H1 (cell line): ENCODE measurements around the gene AGAP3. TPM values are rescaled to one million over a fixed set of nuclear protein-coding genes. Genes with fewer than 3 reads are reported as not detected.

ENCODE experiments used
- CHD1 ChIP-seq: IDR thresholded peaks from 2 replicates; pipeline ENCODE4 v1.6.1; 2012; ENCODE audit warnings: low read depth, low read length, improper control_type of control experiment
- CREB1 ChIP-seq: IDR thresholded peaks from 2 replicates; pipeline ENCODE4 v1.6.1; 2012; ENCODE audit warnings: inconsistent platforms
- CTBP2 ChIP-seq: IDR thresholded peaks from 2 replicates; pipeline ENCODE4 v1.7.0; 2011; ENCODE audit warnings: borderline replicate concordance, mild to moderate bottlenecking, moderate library complexity, mixed read lengths, low read length; ENCODE audit not compliant: insufficient read depth, insufficient read length
- EGR1 ChIP-seq: IDR thresholded peaks from 2 replicates; pipeline ENCODE4 v1.6.1; 2011; ENCODE audit warnings: low read depth, low read length, borderline replicate concordance
- GABPA ChIP-seq: IDR thresholded peaks from 2 replicates; pipeline ENCODE4 v1.6.1; 2011; ENCODE audit warnings: mild to moderate bottlenecking, low read length, moderate library complexity, borderline replicate concordance; ENCODE audit not compliant: insufficient read depth
- GTF2F1 ChIP-seq: IDR thresholded peaks from 2 replicates; pipeline ENCODE4 v1.6.1; 2012; ENCODE audit warnings: low read depth, low read length, improper control_type of control experiment, borderline replicate concordance
- KDM4A ChIP-seq: IDR thresholded peaks from one replicate; pipeline ENCODE4 v1.7.1; 2012; ENCODE audit warnings: low read depth, mild to moderate bottlenecking, moderate library complexity, low read length, inconsistent platforms; ENCODE audit not compliant: severe bottlenecking
- KDM5A ChIP-seq: fragments of 200-600 bp; IDR thresholded peaks from 2 replicates; pipeline ENCODE4 v1.7.1; 2012; ENCODE audit warnings: mild to moderate bottlenecking, low read length, inconsistent platforms, mixed read lengths
- POLR2A ChIP-seq, 2 experiments: IDR thresholded peaks; 1 replicate in 1 of 2; 2 replicates in 1 of 2; pipeline ENCODE4 v1.6.1; 2011; ENCODE audit warnings: low read depth in 2 of 2, low read length in 2 of 2, mild to moderate bottlenecking in 2 of 2; ENCODE audit errors: control extremely low read depth in 1 of 2
- SIX5 ChIP-seq: IDR thresholded peaks from 2 replicates; pipeline ENCODE4 v1.6.1; 2011; ENCODE audit warnings: mild to moderate bottlenecking, low read depth, low read length
- SP2 ChIP-seq: IDR thresholded peaks from 2 replicates; pipeline ENCODE4 v1.6.1; 2012; ENCODE audit warnings: mild to moderate bottlenecking, low read length, inconsistent platforms
- SRF ChIP-seq: IDR thresholded peaks from 2 replicates; pipeline ENCODE4 v1.6.1; 2011; ENCODE audit warnings: mild to moderate bottlenecking, low read depth, low read length, moderate library complexity
- SUZ12 ChIP-seq: fragments of 200-600 bp; sonication (generic); IDR thresholded peaks from 2 replicates; pipeline ENCODE4 v1.6.1; 2012; ENCODE audit warnings: mild to moderate bottlenecking, inconsistent platforms, low read length, moderate library complexity, mixed read lengths
- polyA plus RNA-seq, 7 experiments: library from polyadenylated mRNA; depleted of rRNA in 3 of 7; stranded (reverse) in 5 of 7; unstranded in 2 of 7; fragments of >200 nt in 5 of 7; fragments of 200-250 nt in 2 of 7; gene quantifications; 1 replicate in 5 of 7; 2 replicates in 1 of 7; 4 replicates in 1 of 7; pipeline versions ENCODE4 v1.2.1 to v1.2.3, GENCODE V29; 2011 to 2013; ENCODE audit warnings: missing spikeins in 2 of 7, mixed read lengths in 2 of 7
- total RNA-seq: library from RNA; stranded (reverse); fragmentation: NEBNext Ultra II Directional; extraction: Animal tissue kit (Norgen Biotek cat#: 25700); gene quantifications from 2 replicates; pipeline ENCODE4 v1.2.1, GENCODE V29; 2021
- TF ChIP-seq, protein P1 (sequence below): IDR thresholded peaks from 2 replicates; pipeline ENCODE4 v1.6.1; 2011; ENCODE audit warnings: low read depth, mild to moderate bottlenecking, low read length; ENCODE audit not compliant: insufficient read depth

AGAP3 gene
- total and polyA plus RNA-seq, 2 of the 8 experiments (the other 6 are each of a cell fraction or from before 2014, with no cell fraction given): 66.4 to 120 TPM

DNA sequence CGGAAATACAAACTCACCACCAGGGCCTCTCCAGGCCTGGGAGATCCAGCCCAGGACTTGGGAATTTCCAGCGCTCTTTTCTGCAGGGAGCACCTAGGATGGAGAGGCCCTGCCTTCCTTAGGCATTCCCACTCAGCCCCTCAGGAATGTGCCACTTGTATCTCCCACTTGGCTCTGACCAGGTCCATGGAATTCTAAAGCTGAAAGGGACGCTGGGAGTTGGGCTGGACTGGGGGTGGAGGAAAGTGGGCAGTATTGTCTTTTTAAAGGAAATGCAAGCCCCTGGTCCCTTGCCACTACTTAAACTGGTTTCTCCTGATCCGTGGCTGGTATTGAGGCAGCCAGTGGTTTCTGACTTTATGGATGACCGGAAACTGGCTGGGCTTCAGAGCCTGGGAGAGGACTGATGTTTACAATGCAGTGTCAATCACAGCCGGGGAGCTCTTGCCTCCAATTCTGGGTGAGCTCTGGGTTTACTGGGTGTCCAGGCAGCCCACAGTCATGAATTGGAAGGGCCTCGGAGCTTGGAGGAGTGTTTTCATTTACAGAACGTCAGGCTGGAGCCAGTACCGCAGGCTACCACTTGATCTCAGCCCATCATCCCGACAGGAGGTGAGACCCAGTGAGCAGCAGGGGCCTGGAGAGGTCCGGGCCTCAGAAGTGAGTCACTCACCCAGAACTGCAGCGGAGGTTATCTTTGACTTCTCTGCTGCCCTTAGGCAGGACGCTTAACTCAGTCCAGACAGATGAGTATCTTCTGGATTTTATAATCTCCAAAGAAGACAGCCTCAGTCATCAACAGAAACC lies 27.3 kb downstream of the AGAP3 start (continued):
- TF ChIP-seq CTBP2: no peak
- TF ChIP-seq SUZ12: no peak
- no peak for TF ChIP-seq KDM4A
- no peak for TF ChIP-seq KDM5A
- TF ChIP-seq GTF2F1: no peak
- TF ChIP-seq CHD1: no peak
- TF ChIP-seq SRF: no peak
- no peak for TF ChIP-seq SP2
- TF ChIP-seq GABPA: no peak
- TF ChIP-seq CREB1: no peak
- TF ChIP-seq, protein P1, sequence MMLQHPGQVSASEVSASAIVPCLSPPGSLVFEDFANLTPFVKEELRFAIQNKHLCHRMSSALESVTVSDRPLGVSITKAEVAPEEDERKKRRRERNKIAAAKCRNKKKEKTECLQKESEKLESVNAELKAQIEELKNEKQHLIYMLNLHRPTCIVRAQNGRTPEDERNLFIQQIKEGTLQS: no peak
- no peak for TF ChIP-seq POLR2A (IDR thresholded peaks at IDR 0.05; ENCODE audit: control extremely low read depth in 1 of 2, low read depth in 2 of 2, low read length in 2 of 2)
- no peak for TF ChIP-seq EGR1
- TF ChIP-seq SIX5: no peak
- TF ChIP-seq, all 59 proteins: peak for 3
